ENCODE results near the gene TPH2. TPM values are rescaled to one million over a fixed set of nuclear protein-coding genes. Genes with fewer than 3 reads are reported as not detected.

TPH2 gene
- total RNA-seq, 4 donors from 2014 or later = not detected

DNA sequence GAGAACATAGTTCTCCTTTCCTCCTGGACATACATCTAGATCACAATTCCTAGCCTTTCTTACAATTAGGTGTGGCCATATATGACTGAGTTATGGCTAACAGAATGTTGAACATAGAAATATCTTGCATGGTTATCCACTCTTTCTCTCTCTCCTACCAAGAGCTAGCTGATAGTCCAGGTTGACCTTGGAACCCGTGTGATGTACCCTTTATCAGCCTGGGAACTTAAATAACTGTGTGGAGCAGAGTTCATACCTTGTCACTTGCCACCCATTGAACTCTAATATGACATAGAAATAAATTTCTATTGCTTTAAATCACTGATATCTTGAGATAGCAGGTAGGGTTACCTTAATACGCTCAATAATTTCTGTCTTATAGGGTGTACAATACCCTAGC lies 115.9 kb downstream of the TPH2 start:
- no peaks in the 10 kb centered on the region for H3K9me3 ChIP-seq
- H3K4me3 ChIP-seq = no peak overlapping the region
- TF ChIP-seq, protein P1, sequence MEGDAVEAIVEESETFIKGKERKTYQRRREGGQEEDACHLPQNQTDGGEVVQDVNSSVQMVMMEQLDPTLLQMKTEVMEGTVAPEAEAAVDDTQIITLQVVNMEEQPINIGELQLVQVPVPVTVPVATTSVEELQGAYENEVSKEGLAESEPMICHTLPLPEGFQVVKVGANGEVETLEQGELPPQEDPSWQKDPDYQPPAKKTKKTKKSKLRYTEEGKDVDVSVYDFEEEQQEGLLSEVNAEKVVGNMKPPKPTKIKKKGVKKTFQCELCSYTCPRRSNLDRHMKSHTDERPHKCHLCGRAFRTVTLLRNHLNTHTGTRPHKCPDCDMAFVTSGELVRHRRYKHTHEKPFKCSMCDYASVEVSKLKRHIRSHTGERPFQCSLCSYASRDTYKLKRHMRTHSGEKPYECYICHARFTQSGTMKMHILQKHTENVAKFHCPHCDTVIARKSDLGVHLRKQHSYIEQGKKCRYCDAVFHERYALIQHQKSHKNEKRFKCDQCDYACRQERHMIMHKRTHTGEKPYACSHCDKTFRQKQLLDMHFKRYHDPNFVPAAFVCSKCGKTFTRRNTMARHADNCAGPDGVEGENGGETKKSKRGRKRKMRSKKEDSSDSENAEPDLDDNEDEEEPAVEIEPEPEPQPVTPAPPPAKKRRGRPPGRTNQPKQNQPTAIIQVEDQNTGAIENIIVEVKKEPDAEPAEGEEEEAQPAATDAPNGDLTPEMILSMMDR (IDR thresholded peaks at IDR 0.05) = no peak
- TF ChIP-seq POLR2A (IDR thresholded peaks at IDR 0.05) = no peak
- H3K27me3 ChIP-seq = no peaks in the 10 kb centered on the region
- H3K27ac ChIP-seq = no peak overlapping the region
- 62 to 66% methylated on average over 2 of the region's 2 CpGs for whole genome bisulfite sequencing, 2 donors
- no peak for DNase-seq
- intact Hi-C loops (cut with DNase I) = no loop called here
- no peaks in the 10 kb centered on the region for H3K36me3 ChIP-seq
- H3K4me1 ChIP-seq = no peaks in the 10 kb centered on the region

DNA sequence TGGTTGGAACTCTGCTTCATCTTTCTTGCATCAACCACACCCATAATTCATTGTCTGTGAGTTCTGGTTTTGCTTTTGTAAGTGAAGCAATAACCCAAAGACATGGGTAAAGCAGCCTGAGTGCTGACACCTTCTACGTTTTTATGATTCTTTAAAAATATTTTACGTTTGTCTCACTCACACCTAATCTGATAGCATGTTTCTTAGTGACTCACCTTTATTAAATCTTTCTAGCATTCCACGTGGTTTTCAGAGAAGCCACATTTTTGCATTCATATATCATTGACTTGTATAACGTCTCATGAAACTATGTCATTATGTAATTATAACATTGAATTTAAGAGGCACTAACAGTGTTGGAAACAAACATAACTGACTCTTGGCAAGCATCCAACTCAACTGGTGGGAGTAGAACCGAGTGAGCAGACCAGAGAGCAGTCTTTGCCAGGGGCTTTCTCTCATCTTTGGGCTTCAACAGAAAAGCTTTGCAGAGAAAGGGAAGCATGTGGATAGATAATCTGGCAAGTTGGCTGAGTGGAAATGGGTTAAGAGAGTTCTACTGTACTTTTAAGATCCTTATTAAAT lies 118.8 kb downstream of the TPH2 start:
- no peak overlapping the region for H3K27ac ChIP-seq
- H3K27me3 ChIP-seq = no peaks in the 10 kb centered on the region
- H3K9me3 ChIP-seq = no peaks in the 10 kb centered on the region
- H3K4me1 ChIP-seq = no peaks in the 10 kb centered on the region
- WGBS, 2 donors = 25 to 29% methylated on average over 5 of the region's 5 CpGs
- H3K4me3 ChIP-seq = no peak overlapping the region
- TF ChIP-seq POLR2A (IDR thresholded peaks at IDR 0.05) = no peak
- TF ChIP-seq, protein P1 (IDR thresholded peaks at IDR 0.05) = no peak
- intact Hi-C loops (cut with DNase I) = no loop called here
- H3K36me3 ChIP-seq = no peaks in the 10 kb centered on the region
- DNase-seq = no peak

DNA sequence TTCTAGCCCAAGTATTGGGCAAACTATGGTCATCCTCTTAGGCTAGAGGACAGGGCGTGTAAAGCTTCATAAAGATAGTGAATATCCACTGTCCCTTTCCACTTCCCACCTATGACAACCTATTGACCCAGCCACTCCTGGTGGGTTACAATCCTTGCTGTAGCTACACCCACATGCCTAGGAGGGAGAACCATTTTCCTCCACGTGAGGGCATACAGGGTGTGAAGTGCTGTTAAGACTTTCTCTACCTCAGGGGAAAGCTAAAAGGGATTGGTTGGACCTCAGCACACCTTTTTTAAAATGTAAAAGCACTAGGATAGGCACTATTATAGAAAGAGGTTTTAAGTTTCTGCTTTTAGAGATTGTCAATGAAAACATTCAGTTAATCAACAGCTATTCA lies 124.4 kb downstream of the TPH2 start:
- no peak overlapping the region for H3K27ac ChIP-seq
- 48 to 79% methylated on average over 1 to 2 of the region's 2 CpGs for WGBS, 2 donors
- DNase-seq = no peak
- no peak overlapping the region for H3K4me3 ChIP-seq
- no peaks in the 10 kb centered on the region for H3K9me3 ChIP-seq
- no peaks in the 10 kb centered on the region for H3K36me3 ChIP-seq
- H3K4me1 ChIP-seq = no peaks in the 10 kb centered on the region
- no peaks in the 10 kb centered on the region for H3K27me3 ChIP-seq
- intact Hi-C loops (cut with DNase I) = no loop called here
- TF ChIP-seq POLR2A (IDR thresholded peaks at IDR 0.05) = no peak
- TF ChIP-seq, protein P1 (IDR thresholded peaks at IDR 0.05) = no peak

DNA sequence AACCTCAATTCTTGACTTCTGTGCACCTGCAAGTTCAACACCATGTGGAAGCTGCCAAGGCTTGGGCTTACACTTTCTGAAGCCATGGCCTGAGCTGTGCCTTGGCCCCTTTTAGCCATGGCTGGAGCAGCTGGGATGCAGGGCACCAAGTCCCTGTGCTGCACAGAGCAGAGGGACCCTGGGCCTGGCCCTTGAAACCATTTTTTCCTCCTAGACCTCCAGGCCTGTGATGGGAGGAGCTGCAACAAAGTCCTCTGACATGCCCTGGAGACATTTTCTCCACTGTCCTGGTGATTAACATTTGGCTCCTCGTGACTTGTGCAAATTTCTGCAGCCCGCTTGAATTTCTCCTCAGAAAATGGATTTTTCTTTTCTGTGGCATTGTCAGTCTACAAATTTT lies 132.4 kb downstream of the TPH2 start:
- TF ChIP-seq, protein P1 (IDR thresholded peaks at IDR 0.05) = no peak
- TF ChIP-seq POLR2A (IDR thresholded peaks at IDR 0.05) = no peak
- DNase-seq = no peak
- Histone ChIP-seq H3K4me1 (no peaks in the 10 kb centered on the region), H3K27ac (no peak overlapping the region), H3K9me3 (peaks cover 0 to 7% (median 0%) of the 10 kb centered on the region in 3 donors), H3K4me3 (no peak overlapping the region), H3K36me3 (no peaks in the 10 kb centered on the region), H3K27me3 (no peaks in the 10 kb centered on the region)
- 65 to 70% methylated on average over 2 of the region's 2 CpGs for WGBS, 2 donors
- intact Hi-C loops (cut with DNase I) = no loop called here

DNA sequence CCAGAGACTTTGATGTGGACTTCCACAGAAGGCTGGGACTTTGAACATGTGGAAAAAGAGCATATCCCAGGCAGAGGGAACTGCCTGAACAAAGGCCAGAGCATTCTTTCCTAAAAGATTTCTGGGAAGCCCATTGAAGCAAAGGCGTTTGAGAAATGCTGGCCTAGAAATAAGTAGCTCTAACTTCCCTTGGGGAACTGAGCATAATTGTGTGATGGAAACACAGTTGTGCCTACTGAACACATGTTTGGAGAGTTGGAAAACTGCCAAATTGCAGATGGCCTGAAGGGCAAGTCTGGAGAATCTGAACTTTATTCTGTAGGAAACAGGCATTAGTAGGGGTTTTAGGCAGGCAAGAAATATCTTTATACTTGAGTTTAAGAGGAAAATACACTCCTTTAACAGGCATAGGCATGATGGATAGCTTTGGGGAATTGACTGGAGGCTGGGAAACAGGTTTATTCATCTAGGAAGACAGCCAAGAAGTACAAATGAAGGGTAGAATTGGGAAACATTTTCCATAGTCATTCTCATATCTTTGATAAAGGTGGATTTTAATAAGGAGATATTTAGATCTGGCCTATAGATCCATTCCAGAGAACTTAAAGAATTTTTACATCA lies 134.1 kb downstream of the TPH2 start:
- H3K36me3 ChIP-seq = no peaks in the 10 kb centered on the region
- H3K4me3 ChIP-seq = no peak overlapping the region
- TF ChIP-seq, protein P1 (IDR thresholded peaks at IDR 0.05) = no peak
- no peak for TF ChIP-seq POLR2A (IDR thresholded peaks at IDR 0.05)
- H3K27ac ChIP-seq = no peak overlapping the region
- no peaks in the 10 kb centered on the region for H3K27me3 ChIP-seq
- 7 to 17% methylated on average over 1 of the region's 1 CpG for WGBS, 2 donors
- H3K4me1 ChIP-seq = no peaks in the 10 kb centered on the region
- intact Hi-C loops (cut with DNase I) = no loop called here
- peaks cover 0 to 7% (median 0%) of the 10 kb centered on the region in 3 donors for H3K9me3 ChIP-seq
- no peak for DNase-seq

Measured in esophagus squamous epithelium (tissue), 5 donors.